ENCODE measurements around the gene LCN12.

The LCN12 gene

GRCh38 chr9:136951541-136952320 is at the start of gene LCN12:
Gene LCN12 (plus strand): TSS chr9:136952273. CDS start chr9:136952328, 55 bp downstream.
- no peak for DNase-seq

- no peak for DNase-seq
Measured at GRCh38 chr9:136903041-136903554, 49.0 kb upstream of the LCN12 start.

GRCh38 chr9:136906266-136906665 is 45.8 kb upstream of the LCN12 start:
- DNase-seq: no peak

GRCh38 chr9:136907011-136907914 is 44.8 kb upstream of the LCN12 start:
- no peak for DNase-seq

- no peak for DNase-seq
Measured at GRCh38 chr9:136910197-136910900, 41.7 kb upstream of the LCN12 start.

- no peak for DNase-seq
Measured at GRCh38 chr9:136910901-136911245, 41.2 kb upstream of the LCN12 start.

GRCh38 chr9:136913701-136914438 is 38.2 kb upstream of the LCN12 start:
- DNase-seq: no peak

- no peak for DNase-seq
Measured at GRCh38 chr9:136915632-136916329, 36.3 kb upstream of the LCN12 start.

GRCh38 chr9:136916330-136917184 is 35.5 kb upstream of the LCN12 start:
- no peak for DNase-seq

- no peak for DNase-seq
Measured at GRCh38 chr9:136917902-136918301, 34.2 kb upstream of the LCN12 start.

- no peak for DNase-seq
Measured at GRCh38 chr9:136920069-136920468, 32.0 kb upstream of the LCN12 start.

GRCh38 chr9:136920734-136921231 is 31.3 kb upstream of the LCN12 start:
- DNase-seq: no peak

- DNase-seq: no peak
Measured at GRCh38 chr9:136921307-136921706, 30.8 kb upstream of the LCN12 start.

- no peak for DNase-seq
Measured at GRCh38 chr9:136921718-136922117, 30.4 kb upstream of the LCN12 start.

GRCh38 chr9:136922540-136922939 is 29.5 kb upstream of the LCN12 start:
- no peak for DNase-seq

- no peak for DNase-seq
Measured at GRCh38 chr9:136923881-136924280, 28.2 kb upstream of the LCN12 start.

- no peak for DNase-seq
Measured at GRCh38 chr9:136925414-136926153, 26.5 kb upstream of the LCN12 start.

GRCh38 chr9:136926154-136926704 is 25.8 kb upstream of the LCN12 start:
- DNase-seq: no peak

GRCh38 chr9:136926749-136927148 is 25.3 kb upstream of the LCN12 start:
- DNase-seq: no peak

All from MV-4-11 (cell line).